Astrocyte (in vitro differentiated cells and primary cell): ENCODE measurements around the gene GTF2F2.

Experiments used
- CTCF ChIP-seq: IDR thresholded peaks from 2 replicates; pipeline ENCODE4 v1.5.1; 2011; ENCODE audit warnings: low read depth, mild to moderate bottlenecking, inconsistent platforms, low read length, moderate library complexity; ENCODE audit not compliant: insufficient read depth
- EZH2 ChIP-seq: IDR thresholded peaks from 2 replicates; pipeline ENCODE4 v1.6.1; 2012; ENCODE audit warnings: mild to moderate bottlenecking, low read length, inconsistent platforms; ENCODE audit not compliant: insufficient read depth

- TF ChIP-seq CTCF (no peak), EZH2 (no peak)
Observed at GRCh38 chr13:45296259-45296658, 175.9 kb downstream of the GTF2F2 start.
